HepG2 (cell line): Measurements from ENCODE around the gene RASA3. TPM values are rescaled to one million over a fixed set of nuclear protein-coding genes. Genes with fewer than 3 reads are reported as not detected.
A peak's percentile ranks its signal among the peaks of the same experiment; 100 is the strongest.

Source experiments
- ATAC-seq: fragments of 200-7000 bp; cut with Tn5 transposase; 3 replicates; pipeline ENCODE4 v1.9.1; 2020; ENCODE audit warnings: mild to moderate bottlenecking, moderate library complexity
- BruUV-seq: library from RNA; stranded (reverse); fragments of 400-500 nt; replicated peaks from 2 replicates; lab custom pipeline; 2021; lab: Mats Ljungman, UMichigan
- CTCF ChIA-PET: fragments of 300-600 bp; formaldehyde crosslinking; extraction: SDS; loops from one replicate; lab custom pipeline; 2021; ENCODE audit warnings: low total read pairs, inconsistent platforms, low intra/inter-chr PET ratio; lab: Yijun Ruan, JAX
- POLR2A ChIA-PET: fragments of 350-600 bp; sonication (Branson Sonifier 250); formaldehyde crosslinking; loops from one replicate; lab custom pipeline; 2020; ENCODE audit warnings: antibody characterized with exemption, inconsistent platforms; lab: Yijun Ruan, JAX
- DNase-seq: peaks from one replicate; pipeline ENCODE4 v3.0.0-alpha.2; 2015; ENCODE audit warnings: low spot score
- FAIRE-seq: peaks from 3 replicates; lab custom pipeline; 2011; peaks lifted over from hg19 to GRCh38; lab: Jason Lieb, UNC
- H2AFZ ChIP-seq: one replicate; pipeline ENCODE4 v1.6.1; 2011; ENCODE audit warnings: low read length, inconsistent platforms
- H3K27ac ChIP-seq: fragments of 300-600 bp; 3 replicates; pipeline ENCODE4 v1.8.0; 2011; ENCODE audit warnings: mixed run types, mild to moderate bottlenecking, mixed read lengths, low read length, inconsistent platforms; ENCODE audit not compliant: insufficient read depth; ENCODE audit errors: extremely low read length
- H3K27me3 ChIP-seq, 2 experiments: fragments of 200-600 bp in 1 of 2; 2 replicates in 1 of 2; 3 replicates in 1 of 2; pipeline versions ENCODE4 v1.6.0 to v1.8.0; 2011; ENCODE audit warnings: low read length in 2 of 2, mild to moderate bottlenecking in 2 of 2, moderate library complexity in 2 of 2, inconsistent platforms in 1 of 2; ENCODE audit not compliant: insufficient read depth in 2 of 2, control insufficient read depth in 1 of 2
- H3K36me3 ChIP-seq, 2 experiments: fragments of 200-600 bp in 1 of 2; replicated peaks in 1 of 2; 2 replicates in 1 of 2; 3 replicates in 1 of 2; pipeline versions ENCODE4 v1.5.1 to v1.8.0; 2011; ENCODE audit warnings: low read length in 2 of 2, inconsistent platforms in 1 of 2; ENCODE audit not compliant: insufficient read depth in 2 of 2, control insufficient read depth in 1 of 2
- H3K4me1 ChIP-seq: 2 replicates; pipeline ENCODE4 v1.5.1; 2012; ENCODE audit warnings: low read length, inconsistent platforms; ENCODE audit not compliant: insufficient read depth
- H3K4me2 ChIP-seq: 2 replicates; pipeline ENCODE4 v1.6.0; 2011; ENCODE audit warnings: low read depth, low read length, inconsistent platforms
- H3K4me3 ChIP-seq, 3 experiments: fragments of 200-600 bp in 1 of 3; sonication (generic), shearing (Covaris generic) in 1 of 3; replicated peaks in 1 of 3; 2 replicates each; pipeline ENCODE4 v1.5.1; 2011 to 2016; ENCODE audit warnings: low read length in 3 of 3, inconsistent platforms in 2 of 3, low read depth in 2 of 3, mild to moderate bottlenecking in 2 of 3, control low read depth in 1 of 3, mixed read lengths in 1 of 3; ENCODE audit not compliant: insufficient read depth in 1 of 3
- H3K79me2 ChIP-seq: one replicate; pipeline ENCODE4 v1.6.1; 2011; ENCODE audit warnings: low read length, inconsistent platforms; ENCODE audit not compliant: insufficient read depth
- H3K9ac ChIP-seq: 2 replicates; pipeline ENCODE4 v1.6.0; 2011; ENCODE audit warnings: mild to moderate bottlenecking, low read depth, low read length, inconsistent platforms; ENCODE audit not compliant: insufficient read depth
- H3K9me3 ChIP-seq: 2 replicates; pipeline ENCODE4 v1.5.1; 2012; ENCODE audit warnings: mild to moderate bottlenecking, low read length
- H4K20me1 ChIP-seq: 2 replicates; pipeline ENCODE4 v1.6.0; 2011; ENCODE audit warnings: inconsistent platforms, mild to moderate bottlenecking, low read length, moderate library complexity; ENCODE audit not compliant: insufficient read depth
- ESRRA ChIP-seq: sonication (generic); formaldehyde crosslinking; IDR thresholded peaks from 2 replicates; pipeline ENCODE4 v1.5.1; 2020; ENCODE audit warnings: mild to moderate bottlenecking, low read depth, missing genetic modification reagents
- FOXA3 ChIP-seq: IDR thresholded peaks from 2 replicates; pipeline ENCODE4 v1.6.1; 2016; ENCODE audit warnings: missing genetic modification reagents, missing compliant biosample characterization
- GABPA ChIP-seq, 2 experiments: IDR thresholded peaks; 2 replicates each; pipeline ENCODE4 v1.6.1; 2011 to 2016; ENCODE audit warnings: low read depth in 2 of 2, low read length in 1 of 2, missing biosample characterization in 1 of 2, missing genetic modification characterization in 1 of 2
- IRF9 ChIP-seq: sonication (generic); formaldehyde crosslinking; IDR thresholded peaks from 2 replicates; pipeline ENCODE4 v1.8.0; 2022; ENCODE audit warnings: missing genetic modification reagents, mild to moderate bottlenecking, borderline replicate concordance
- KDM2A ChIP-seq: sonication (generic); formaldehyde crosslinking; IDR thresholded peaks from 2 replicates; pipeline ENCODE4 v1.4.0; 2020; ENCODE audit warnings: low read depth, missing genetic modification reagents, borderline replicate concordance
- POGZ ChIP-seq: sonication (generic); formaldehyde crosslinking; IDR thresholded peaks from 2 replicates; pipeline ENCODE4 v1.4.0; 2020; ENCODE audit warnings: mild to moderate bottlenecking, missing genetic modification reagents
- SNAPC4 ChIP-seq: sonication (generic); formaldehyde crosslinking; IDR thresholded peaks from 2 replicates; pipeline ENCODE4 v1.4.0; 2020; ENCODE audit warnings: mild to moderate bottlenecking, missing genetic modification reagents
- SP140L ChIP-seq: sonication (generic); formaldehyde crosslinking; IDR thresholded peaks from 2 replicates; pipeline ENCODE4 v1.4.0; 2020; ENCODE audit warnings: missing genetic modification reagents, borderline replicate concordance
- ZBTB8A ChIP-seq: sonication (generic); formaldehyde crosslinking; IDR thresholded peaks from 2 replicates; pipeline ENCODE4 v1.4.0; 2020; ENCODE audit warnings: mild to moderate bottlenecking, low read depth, missing genetic modification reagents, borderline replicate concordance
- ZFX ChIP-seq: sonication (generic); formaldehyde crosslinking; IDR thresholded peaks from 2 replicates; pipeline ENCODE4 v1.4.0; 2020; ENCODE audit warnings: mild to moderate bottlenecking, low read depth, missing genetic modification reagents, moderate library complexity
- ZNF557 ChIP-seq: sonication (generic); formaldehyde crosslinking; IDR thresholded peaks from 2 replicates; pipeline ENCODE4 v1.4.0; 2020; ENCODE audit warnings: missing genetic modification reagents
- WGBS: methylation state at CpG from one replicate; pipeline ENCODE4 v1.1.6; 2017; ENCODE audit warnings: low lambda C conversion rate; 5-methylcytosine and 5-hydroxymethylcytosine counted together
- in situ Hi-C: cut with HindIII; loops from 2 replicates; pipeline ENCODE4 v1.10.0; 2017; ENCODE audit warnings: low pct_unique_long_range_greater_than_20kb; ENCODE audit not compliant: extremely low pct_ligation_motif_present
- intact Hi-C: fragments of 100-400 bp; cut with micrococcal nuclease; formaldehyde crosslinking; loops from one replicate; pipeline ENCODE4 v1.10.0; 2022; ENCODE audit not compliant: unreplicated experiment
- polyA plus RNA-seq, 8 experiments: library from polyadenylated mRNA; depleted of rRNA in 3 of 8; stranded (reverse) in 7 of 8; unstranded in 1 of 8; fragments of >200 nt; fragmentation: Illumina TruSeq in 4 of 8; extraction: Trizol in 4 of 8; gene quantifications; 2 replicates each; pipeline versions ENCODE4 v1.2.1 to v1.2.3, GENCODE V29; 2011 to 2016; ENCODE audit warnings: low read depth in 4 of 8, missing spikeins in 1 of 8, mixed read lengths in 1 of 8; ENCODE audit not compliant: insufficient read depth in 1 of 8
- total RNA-seq, 5 experiments: library from RNA; depleted of rRNA; stranded (reverse); fragments of >200 nt; fragmentation: Illumina TruSeq; extraction: Trizol; gene quantifications; 2 replicates each; pipeline ENCODE4 v1.2.3, GENCODE V29; 2016; ENCODE audit warnings: low read depth in 1 of 5
- TF ChIP-seq, protein P1 (sequence below): sonication (generic); formaldehyde crosslinking; IDR thresholded peaks from 2 replicates; pipeline ENCODE4 v1.8.0; 2023; ENCODE audit warnings: mild to moderate bottlenecking, missing genetic modification reagents
- TF ChIP-seq, protein P2 (sequence below): sonication (generic); formaldehyde crosslinking; IDR thresholded peaks from 2 replicates; pipeline ENCODE4 v1.4.0; 2020; ENCODE audit warnings: missing genetic modification reagents, borderline replicate concordance

Gene RASA3
- total and polyA plus RNA-seq, 2 of the 13 experiments (the other 11 are each of a cell fraction or from before 2014, with no cell fraction given) = 0.05 TPM; not detected in 1

- DNase-seq (peak; percentile 63), ATAC-seq (peak; percentile 94), FAIRE-seq (peak; percentile 81)
- intact Hi-C loops = no loop called here
- WGBS = 11% methylated on average over 21 of the region's 32 CpGs
- no peak overlapping the region for H3K9ac ChIP-seq
- peaks cover 5 to 34% of the 10 kb centered on the region in 2 experiments; a peak in 4 of 5 replicates for H3K27me3 ChIP-seq
- peaks cover 15% of the 10 kb centered on the region for H3K4me1 ChIP-seq
- BruUV-seq = no TSS peak
- ChIA-PET POLR2A (no interaction called here), CTCF (no interaction called here)
- no peaks in the 10 kb centered on the region for H3K79me2 ChIP-seq
- no peak overlapping the region for H3K27ac ChIP-seq
- no peaks in the 10 kb centered on the region for H3K9me3 ChIP-seq
- H4K20me1 ChIP-seq = no peaks in the 10 kb centered on the region
- H2AFZ ChIP-seq = peak overlapping the region; percentile 37
- in situ Hi-C loops = no loop called here
- H3K4me3 ChIP-seq = peak overlapping the region in 1 of 3 experiments; percentile 30; a peak in 1 of 6 replicates
- peak overlapping the region; percentile 67 for H3K4me2 ChIP-seq
- no peaks in the 10 kb centered on the region for H3K36me3 ChIP-seq
- TF ChIP-seq IRF9 (CRISPR knock-in tag) (no peak), POGZ (CRISPR knock-in tag) (peak; percentile 44; the same call in 1 of the 2 replicates), SNAPC4 (CRISPR knock-in tag) (no peak), GABPA (IDR thresholded peaks at IDR 0.05; ENCODE audit: low read depth, low read length) (no peak), GABPA (CRISPR knock-in tag; IDR thresholded peaks at IDR 0.05; ENCODE audit: low read depth) (peak; percentile 30; the same call in 1 of the 2 replicates), ESRRA (CRISPR knock-in tag) (no peak), ZFX (CRISPR knock-in tag) (no peak), KDM2A (no peak), ZNF557 (CRISPR knock-in tag) (no peak), FOXA3 (peak; percentile 54), ZBTB8A (CRISPR knock-in tag) (no peak), SP140L (no peak)
- TF ChIP-seq, protein P1, sequence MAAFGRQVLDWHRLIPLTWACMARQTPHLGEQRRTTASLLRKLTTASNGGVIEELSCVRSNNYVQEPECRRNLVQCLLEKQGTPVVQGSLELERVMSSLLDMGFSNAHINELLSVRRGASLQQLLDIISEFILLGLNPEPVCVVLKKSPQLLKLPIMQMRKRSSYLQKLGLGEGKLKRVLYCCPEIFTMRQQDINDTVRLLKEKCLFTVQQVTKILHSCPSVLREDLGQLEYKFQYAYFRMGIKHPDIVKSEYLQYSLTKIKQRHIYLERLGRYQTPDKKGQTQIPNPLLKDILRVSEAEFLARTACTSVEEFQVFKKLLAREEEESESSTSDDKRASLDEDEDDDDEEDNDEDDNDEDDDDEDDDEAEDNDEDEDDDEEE (CRISPR knock-in tag) = no peak
- TF ChIP-seq, protein P2, sequence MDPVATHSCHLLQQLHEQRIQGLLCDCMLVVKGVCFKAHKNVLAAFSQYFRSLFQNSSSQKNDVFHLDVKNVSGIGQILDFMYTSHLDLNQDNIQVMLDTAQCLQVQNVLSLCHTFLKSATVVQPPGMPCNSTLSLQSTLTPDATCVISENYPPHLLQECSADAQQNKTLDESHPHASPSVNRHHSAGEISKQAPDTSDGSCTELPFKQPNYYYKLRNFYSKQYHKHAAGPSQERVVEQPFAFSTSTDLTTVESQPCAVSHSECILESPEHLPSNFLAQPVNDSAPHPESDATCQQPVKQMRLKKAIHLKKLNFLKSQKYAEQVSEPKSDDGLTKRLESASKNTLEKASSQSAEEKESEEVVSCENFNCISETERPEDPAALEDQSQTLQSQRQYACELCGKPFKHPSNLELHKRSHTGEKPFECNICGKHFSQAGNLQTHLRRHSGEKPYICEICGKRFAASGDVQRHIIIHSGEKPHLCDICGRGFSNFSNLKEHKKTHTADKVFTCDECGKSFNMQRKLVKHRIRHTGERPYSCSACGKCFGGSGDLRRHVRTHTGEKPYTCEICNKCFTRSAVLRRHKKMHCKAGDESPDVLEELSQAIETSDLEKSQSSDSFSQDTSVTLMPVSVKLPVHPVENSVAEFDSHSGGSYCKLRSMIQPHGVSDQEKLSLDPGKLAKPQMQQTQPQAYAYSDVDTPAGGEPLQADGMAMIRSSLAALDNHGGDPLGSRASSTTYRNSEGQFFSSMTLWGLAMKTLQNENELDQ = no peak
These were observed 29.5 kb upstream of the RASA3 start for GRCh38 chr13:114161644-114162532.
